CD4-positive, alpha-beta T cell (primary cell): Measurements from ENCODE around the gene ACSF2. TPM values are rescaled to one million over a fixed set of nuclear protein-coding genes. Genes with fewer than 3 reads are reported as not detected.
"Not testable (repeated sequence)": the region's sequence is repeated elsewhere in the genome, so short reads cannot be mapped to it uniquely, and the experiment has no call there.

Experiments
- ATAC-seq: fragments of 200-7000 bp; cut with Tn5 transposase; one replicate; pipeline ENCODE4 v1.10.0; 2022; ENCODE audit warnings: mild to moderate bottlenecking; ENCODE audit not compliant: poor library complexity
- CTCF ChIA-PET: fragments of 350-600 bp; sonication (Branson Sonifier 250); formaldehyde crosslinking; loops from one replicate; lab custom pipeline; 2021; ENCODE audit warnings: antibody characterized with exemption, inconsistent platforms; lab: Charles Lee
- POLR2A ChIA-PET: fragments of 350-600 bp; sonication (Branson Sonifier 250); formaldehyde crosslinking; loops from one replicate; lab custom pipeline; 2021; ENCODE audit warnings: antibody characterized with exemption, inconsistent platforms; lab: Charles Lee
- DNase-seq, 14 experiments: peaks; one replicate each; pipeline ENCODE4 v3.0.0-alpha.2; 2013 to 2020; ENCODE audit warnings: mixed read lengths in 2 of 14
- H3K27ac ChIP-seq, 2 donors: one replicate each; pipeline versions ENCODE4 v1.5.1 to v1.7.0; 2013; ENCODE audit warnings: low read length in 2 of 2, low read depth in 1 of 2, mild to moderate bottlenecking in 1 of 2
- H3K27me3 ChIP-seq, 2 experiments: 1 replicate in 1 of 2; 2 replicates in 1 of 2; pipeline versions ENCODE4 v1.6.1 to v1.7.0; 2013; ENCODE audit warnings: low read length in 2 of 2, control low read depth in 1 of 2, mild to moderate bottlenecking in 1 of 2, moderate library complexity in 1 of 2; ENCODE audit not compliant: insufficient read depth in 2 of 2, control insufficient read depth in 1 of 2
- H3K36me3 ChIP-seq: one replicate; pipeline ENCODE4 v1.6.1; 2013; ENCODE audit warnings: low read length, control low read depth; ENCODE audit not compliant: insufficient read depth
- H3K4me1 ChIP-seq: one replicate; pipeline ENCODE4 v1.6.1; 2013; ENCODE audit warnings: low read length, control low read depth; ENCODE audit not compliant: insufficient read depth
- H3K4me3 ChIP-seq: one replicate; pipeline ENCODE4 v1.5.1; 2013; ENCODE audit warnings: mild to moderate bottlenecking, low read length, moderate library complexity
- H3K9me3 ChIP-seq, 2 experiments: 1 replicate in 1 of 2; 2 replicates in 1 of 2; pipeline versions ENCODE4 v1.6.1 to v1.7.0; 2013; ENCODE audit warnings: low read length in 2 of 2, mild to moderate bottlenecking in 2 of 2, control low read depth in 1 of 2, moderate library complexity in 1 of 2; ENCODE audit not compliant: control insufficient read depth in 1 of 2, insufficient read depth in 1 of 2
- H3K27ac Mint-ChIP-seq: one replicate; pipeline ENCODE4 v1.8.0; 2020; ENCODE audit warnings: mixed read lengths
- H3K27me3 Mint-ChIP-seq: one replicate; pipeline ENCODE4 v1.8.0; 2021; ENCODE audit warnings: mixed read lengths
- H3K36me3 Mint-ChIP-seq: one replicate; pipeline ENCODE4 v1.8.0; 2021; ENCODE audit warnings: low read depth, mixed read lengths
- H3K4me1 Mint-ChIP-seq: one replicate; pipeline ENCODE4 v1.8.0; 2021; ENCODE audit warnings: low read depth, mixed read lengths
- H3K4me3 Mint-ChIP-seq: one replicate; pipeline ENCODE4 v1.8.0; 2020; ENCODE audit warnings: mild to moderate bottlenecking, mixed read lengths
- H3K9me3 Mint-ChIP-seq: one replicate; pipeline ENCODE4 v1.8.0; 2020; ENCODE audit warnings: mixed read lengths
- CTCF ChIP-seq: fragments of 200-600 bp; IDR thresholded peaks from one replicate; pipeline ENCODE4 v1.8.0; 2022; ENCODE audit warnings: antibody characterized with exemption, mild to moderate bottlenecking
- intact Hi-C, 2 experiments: fragments of 100-400 bp; cut with DNase I in 1 of 2; cut with micrococcal nuclease in 1 of 2; formaldehyde crosslinking; loops; one replicate each; pipeline versions ENCODE4 v1.15.1 to v1.9.0; 2023 to 2025; cut with DNase I, micrococcal nuclease
- total RNA-seq, 174 experiments: library from RNA in 2 of 174; stranded (reverse) in 2 of 174; gene quantifications; one replicate each; pipeline ENCODE4 v1.2.3 and lab custom pipeline; 2021 to 2026

Gene ACSF2
- total RNA-seq, 2 experiments from 2014 or later: 11.9 to 13.9 TPM

GRCh38 chr17:50473901-50474300, 47.9 kb downstream of the ACSF2 start:
- Mint-ChIP-seq H3K4me1 (peaks cover 5% of the 10 kb centered on the region), H3K27ac (no peak overlapping the region), H3K27me3 (peaks cover 9% of the 10 kb centered on the region), H3K4me3 (no peak overlapping the region), H3K36me3 (no peaks in the 10 kb centered on the region), H3K9me3 (no peaks in the 10 kb centered on the region)
- DNase-seq (no peak), ATAC-seq (no peak)
- Histone ChIP-seq H3K4me3 (no peak overlapping the region), H3K27ac (no peak overlapping the region), H3K27me3 (peaks cover 10 to 12% of the 10 kb centered on the region in 2 experiments), H3K4me1 (peaks cover 19% of the 10 kb centered on the region), H3K36me3 (no peaks in the 10 kb centered on the region), H3K9me3 (peaks cover 0 to 8% of the 10 kb centered on the region in 2 experiments)
- POLR2A ChIA-PET: no interaction called here
- CTCF ChIA-PET: no interaction called here
- TF ChIP-seq CTCF: no peak
- intact Hi-C loops: no loop called here

GRCh38 chr17:50474523-50474922, 48.5 kb downstream of the ACSF2 start:
- TF ChIP-seq CTCF: no peak
- CTCF ChIA-PET: no interaction called here

GRCh38 chr17:50475362-50475761, 49.3 kb downstream of the ACSF2 start:
- no peaks in the 10 kb centered on the region for H3K9me3 Mint-ChIP-seq
- H3K27ac ChIP-seq: no peak overlapping the region
- H3K4me3 ChIP-seq: no peak overlapping the region
- TF ChIP-seq CTCF: no peak
- ChIA-PET POLR2A (no interaction called here), CTCF (no interaction called here)
- intact Hi-C loops: loop anchor here in 1 of 2 experiments (5.0 kb wide), 3 partner anchors 103 to 367 kb away; partner anchors contain the start of genes EME1 and MRPL27
- peaks cover 7% of the 10 kb centered on the region for H3K27me3 Mint-ChIP-seq
- peaks cover 11% of the 10 kb centered on the region for H3K36me3 Mint-ChIP-seq
- H3K9me3 ChIP-seq: no peaks in the 10 kb centered on the region
- H3K36me3 ChIP-seq: no peaks in the 10 kb centered on the region
- H3K4me1 Mint-ChIP-seq: peaks cover 19% of the 10 kb centered on the region
- H3K4me3 Mint-ChIP-seq: no peak overlapping the region
- H3K27me3 ChIP-seq: no peaks in the 10 kb centered on the region
- ATAC-seq (no peak), DNase-seq (no peak)
- H3K27ac Mint-ChIP-seq: no peak overlapping the region
- peaks cover 20% of the 10 kb centered on the region for H3K4me1 ChIP-seq

More at GRCh38 chr17:50474523-50474922, 48.5 kb downstream of the ACSF2 start:
- H3K9me3 ChIP-seq: peaks cover 0 to 3% of the 10 kb centered on the region in 2 experiments
- peaks cover 14% of the 10 kb centered on the region for H3K4me1 ChIP-seq
- no peaks in the 10 kb centered on the region for H3K9me3 Mint-ChIP-seq
- POLR2A ChIA-PET: no interaction called here
- H3K27ac ChIP-seq: no peak overlapping the region
- no peak overlapping the region for H3K4me3 ChIP-seq
- intact Hi-C loops: no loop called here
- peaks cover 5% of the 10 kb centered on the region for H3K36me3 Mint-ChIP-seq
- H3K27ac Mint-ChIP-seq: no peak overlapping the region
- no peak for DNase-seq
- H3K36me3 ChIP-seq: no peaks in the 10 kb centered on the region
- peaks cover 9% of the 10 kb centered on the region for H3K27me3 Mint-ChIP-seq
- H3K4me3 Mint-ChIP-seq: no peak overlapping the region
- H3K27me3 ChIP-seq: peaks cover 4 to 5% of the 10 kb centered on the region in 2 experiments
- no peak for ATAC-seq
- peaks cover 10% of the 10 kb centered on the region for H3K4me1 Mint-ChIP-seq

- H3K27me3 Mint-ChIP-seq, CTCF ChIA-PET, DNase-seq, H3K36me3 ChIP-seq, H3K27ac Mint-ChIP-seq, H3K9me3 ChIP-seq, H3K27me3 ChIP-seq, H3K4me3 ChIP-seq, H3K27ac ChIP-seq, POLR2A ChIA-PET, H3K4me3 Mint-ChIP-seq, ATAC-seq, H3K9me3 Mint-ChIP-seq: not testable (repeated sequence)
- Mint-ChIP-seq H3K4me1 (peaks cover 23% of the 10 kb centered on the region), H3K36me3 (peaks cover 11% of the 10 kb centered on the region)
- intact Hi-C loops: loop anchor here in 1 of 2 experiments (5.0 kb wide), 3 partner anchors 104 to 366 kb away; partner anchors contain the start of genes EME1 and MRPL27
- H3K4me1 ChIP-seq: peaks cover 22% of the 10 kb centered on the region
These were observed 49.9 kb downstream of the ACSF2 start for GRCh38 chr17:50475775-50476544.
